Hepatocyte (in vitro differentiated cells): ENCODE results near the gene FSD2. TPM values are rescaled to one million over a fixed set of nuclear protein-coding genes. Genes with fewer than 3 reads are reported as not detected.

Experiments used
- DNase-seq: peaks from one replicate; pipeline ENCODE4 v3.0.0-alpha.2; 2016; ENCODE audit warnings: low spot score
- H2AFZ ChIP-seq: fragments of 200-600 bp; sonication (generic); 2 replicates; pipeline ENCODE4 v1.6.0; 2016; ENCODE audit warnings: antibody characterized with exemption, mild to moderate bottlenecking
- H3K27ac ChIP-seq: fragments of 200-600 bp; sonication (generic); 2 replicates; pipeline ENCODE4 v1.5.1; 2016; ENCODE audit warnings: mild to moderate bottlenecking
- H3K27me3 ChIP-seq: fragments of 200-600 bp; sonication (generic); 2 replicates; pipeline ENCODE4 v1.6.1; 2016
- H3K36me3 ChIP-seq: fragments of 200-600 bp; sonication (generic); replicated peaks from 2 replicates; pipeline ENCODE4 v1.5.1; 2016; ENCODE audit warnings: low read depth; ENCODE audit not compliant: insufficient read depth
- H3K4me1 ChIP-seq: fragments of 200-600 bp; sonication (generic); 2 replicates; pipeline ENCODE4 v1.5.1; 2016; ENCODE audit warnings: mild to moderate bottlenecking, moderate library complexity; ENCODE audit not compliant: insufficient read depth
- H3K4me2 ChIP-seq: fragments of 200-600 bp; sonication (generic); 2 replicates; pipeline ENCODE4 v1.6.0; 2016
- H3K4me3 ChIP-seq: fragments of 200-600 bp; sonication (generic); 2 replicates; pipeline ENCODE4 v1.5.1; 2016; ENCODE audit warnings: mild to moderate bottlenecking
- H3K79me2 ChIP-seq: fragments of 200-600 bp; sonication (generic); 2 replicates; pipeline ENCODE4 v1.6.0; 2017; ENCODE audit warnings: mild to moderate bottlenecking
- H3K9me2 ChIP-seq: fragments of 200-600 bp; sonication (generic); replicated peaks from 2 replicates; pipeline ENCODE4 v1.6.0; 2017; ENCODE audit warnings: mild to moderate bottlenecking; ENCODE audit not compliant: insufficient read depth
- H3K9me3 ChIP-seq: fragments of 200-600 bp; sonication (generic); 2 replicates; pipeline ENCODE4 v1.5.1; 2016; ENCODE audit warnings: low read depth, mild to moderate bottlenecking
- H4K20me1 ChIP-seq: fragments of 200-600 bp; sonication (generic); 2 replicates; pipeline ENCODE4 v1.6.0; 2016; ENCODE audit warnings: mild to moderate bottlenecking; ENCODE audit not compliant: insufficient read depth, poor library complexity, severe bottlenecking
- CTCF ChIP-seq: fragments of 200-600 bp; sonication (generic); IDR thresholded peaks from 2 replicates; pipeline ENCODE4 v1.5.1; 2016; ENCODE audit warnings: antibody characterized with exemption, mild to moderate bottlenecking; ENCODE audit not compliant: poor library complexity
- EZH2 ChIP-seq: fragments of 200-600 bp; sonication (generic); IDR thresholded peaks from 2 replicates; pipeline ENCODE4 v1.6.1; 2016; ENCODE audit warnings: antibody characterized with exemption, mild to moderate bottlenecking, borderline replicate concordance
- EZH2phosphoT487 ChIP-seq: fragments of 200-600 bp; sonication (generic); IDR thresholded peaks from one replicate; pipeline ENCODE4 v1.6.1; 2018; ENCODE audit warnings: antibody characterized with exemption, mild to moderate bottlenecking, low read depth, moderate library complexity; ENCODE audit not compliant: unreplicated experiment, severe bottlenecking
- WGBS: methylation state at CpG from one replicate; pipeline ENCODE4 v1.1.6; 2016; ENCODE audit warnings: low lambda C conversion rate; ENCODE audit errors: missing lambda C conversion rate; 5-methylcytosine and 5-hydroxymethylcytosine counted together
- polyA plus RNA-seq: library from polyadenylated mRNA; unstranded; fragments of >200 nt; fragmentation: Nextera tagmentation; extraction: Ambion mirVana; gene quantifications from 2 replicates; pipeline ENCODE4 v1.2.1, GENCODE V29; 2016
- total RNA-seq: library from RNA; depleted of rRNA; stranded (reverse); fragments of >200 nt; gene quantifications from 2 replicates; pipeline ENCODE4 v1.2.3, GENCODE V29; 2014

Gene FSD2
- total and polyA plus RNA-seq, 2 experiments from 2014 or later = 0.06 TPM; not detected in 1

GRCh38 chr15:82851981-82852511 is 46.2 kb upstream of the FSD2 start:
- Histone ChIP-seq H3K36me3 (no peaks in the 10 kb centered on the region), H3K27ac (no peak overlapping the region), H4K20me1 (no peaks in the 10 kb centered on the region), H3K79me2 (no peaks in the 10 kb centered on the region), H3K9me3 (no peaks in the 10 kb centered on the region), H3K27me3 (no peaks in the 10 kb centered on the region), H3K9me2 (no peaks in the 10 kb centered on the region), H2AFZ (no peak overlapping the region), H3K4me3 (no peak overlapping the region), H3K4me2 (no peak overlapping the region), H3K4me1 (no peaks in the 10 kb centered on the region)
- WGBS = 91% methylated on average over 9 of the region's 9 CpGs
- no peak for DNase-seq
- TF ChIP-seq CTCF = no peak
- TF ChIP-seq EZH2 = no peak
- no peak for TF ChIP-seq EZH2phosphoT487

- Histone ChIP-seq H3K4me1 (no peaks in the 10 kb centered on the region), H3K9me3 (no peaks in the 10 kb centered on the region), H3K4me2 (no peak overlapping the region), H3K9me2 (no peaks in the 10 kb centered on the region), H4K20me1 (no peaks in the 10 kb centered on the region), H3K27me3 (no peaks in the 10 kb centered on the region), H3K4me3 (no peak overlapping the region), H3K36me3 (no peaks in the 10 kb centered on the region), H2AFZ (no peak overlapping the region), H3K79me2 (no peaks in the 10 kb centered on the region), H3K27ac (no peak overlapping the region)
- WGBS = 87% methylated on average over 14 of the region's 14 CpGs
- no peak for DNase-seq
- TF ChIP-seq CTCF (no peak), EZH2phosphoT487 (no peak), EZH2 (no peak)
Observed at GRCh38 chr15:82851306-82851850, 45.5 kb upstream of the FSD2 start.

- no peak overlapping the region for H2AFZ ChIP-seq
- no peaks in the 10 kb centered on the region for H3K4me1 ChIP-seq
- H3K4me2 ChIP-seq = no peak overlapping the region
- WGBS = 88% methylated on average over 7 of the region's 7 CpGs
- H4K20me1 ChIP-seq = no peaks in the 10 kb centered on the region
- TF ChIP-seq EZH2 = no peak
- TF ChIP-seq EZH2phosphoT487 = no peak
- no peak for TF ChIP-seq CTCF
- no peak for DNase-seq
- no peaks in the 10 kb centered on the region for H3K9me3 ChIP-seq
- H3K9me2 ChIP-seq = no peaks in the 10 kb centered on the region
- no peaks in the 10 kb centered on the region for H3K36me3 ChIP-seq
- H3K79me2 ChIP-seq = no peaks in the 10 kb centered on the region
- no peaks in the 10 kb centered on the region for H3K27me3 ChIP-seq
- no peak overlapping the region for H3K4me3 ChIP-seq
- H3K27ac ChIP-seq = no peak overlapping the region
Observed at GRCh38 chr15:82850731-82851130, 44.9 kb upstream of the FSD2 start.
